Muscle of leg (tissue), 11 donors: ENCODE data around the gene SPOCK3. TPM values are rescaled to one million over a fixed set of nuclear protein-coding genes. Genes with fewer than 3 reads are reported as not detected.
"Not testable (repeated sequence)": the region's sequence is repeated elsewhere in the genome, so short reads cannot be mapped to it uniquely, and the experiment has no call there.

Experiments
- DNase-seq: peaks from one replicate; pipeline ENCODE4 v3.0.0; 2013
- H3K27ac ChIP-seq: one replicate; pipeline ENCODE4 v1.5.1; 2013; ENCODE audit warnings: mild to moderate bottlenecking, low read length, control low read depth
- H3K27me3 ChIP-seq: one replicate; pipeline ENCODE4 v1.6.1; 2013; ENCODE audit warnings: low read length; ENCODE audit not compliant: control insufficient read depth, insufficient read depth
- H3K36me3 ChIP-seq: one replicate; pipeline ENCODE4 v1.6.1; 2013; ENCODE audit warnings: low read length; ENCODE audit not compliant: control insufficient read depth, insufficient read depth
- H3K4me1 ChIP-seq: one replicate; pipeline ENCODE4 v1.6.1; 2013; ENCODE audit warnings: low read length; ENCODE audit not compliant: control insufficient read depth, insufficient read depth
- H3K4me3 ChIP-seq: one replicate; pipeline ENCODE4 v1.5.1; 2013; ENCODE audit warnings: low read length, control low read depth
- H3K9me3 ChIP-seq: replicated peaks from 2 replicates; pipeline ENCODE4 v1.6.1; 2013; ENCODE audit warnings: low read depth, low read length; ENCODE audit not compliant: control insufficient read depth
- WGBS: methylation state at CpG from one replicate; pipeline ENCODE4 v1.1.5; 2013; ENCODE audit warnings: missing lambda C conversion rate; ENCODE audit not compliant: insufficient coverage; 5-methylcytosine and 5-hydroxymethylcytosine counted together
- polyA plus RNA-seq, 8 donors: library from polyadenylated mRNA; unstranded; fragments of 120-200 nt; gene quantifications; one replicate each; pipeline versions ENCODE4 v1.2.1 to v1.2.3, GENCODE V29; 2013; ENCODE audit warnings: inconsistent platforms in 1 of 8, low replicate concordance in 1 of 8; ENCODE audit not compliant: insufficient read length in 8 of 8, insufficient read depth in 1 of 8
- total RNA-seq: library from RNA; stranded (reverse); fragments of 120-200 nt; gene quantifications from one replicate; pipeline ENCODE4 v1.2.4, GENCODE V29; 2013

The SPOCK3 gene
- total and polyA plus RNA-seq, 9 donors = 0.69 to 1.8 (median 1.1) TPM

- no CpG with 5 or more reads among the region's 4 CpGs for WGBS
- Histone ChIP-seq H3K4me3 (no peak overlapping the region), H3K27ac (no peak overlapping the region), H3K4me1 (no peaks in the 10 kb centered on the region), H3K27me3 (no peaks in the 10 kb centered on the region), H3K36me3 (no peaks in the 10 kb centered on the region), H3K9me3 (no peaks in the 10 kb centered on the region)
- no peak for DNase-seq
Measured at GRCh38 chr4:166913926-166914325, 320.4 kb downstream of the SPOCK3 start.

- WGBS = no CpG with 5 or more reads among the region's 5 CpGs
- H3K4me1 ChIP-seq = no peaks in the 10 kb centered on the region
- H3K36me3 ChIP-seq = no peaks in the 10 kb centered on the region
- no peak overlapping the region for H3K27ac ChIP-seq
- no peak for DNase-seq
- no peak overlapping the region for H3K4me3 ChIP-seq
- H3K27me3 ChIP-seq = no peaks in the 10 kb centered on the region
- H3K9me3 ChIP-seq = no peaks in the 10 kb centered on the region
Measured at GRCh38 chr4:166903408-166903807, 330.9 kb downstream of the SPOCK3 start.

- Histone ChIP-seq H3K27ac (no peak overlapping the region), H3K4me3 (no peak overlapping the region), H3K27me3 (no peaks in the 10 kb centered on the region), H3K9me3 (no peaks in the 10 kb centered on the region), H3K36me3 (no peaks in the 10 kb centered on the region), H3K4me1 (no peaks in the 10 kb centered on the region)
- no CpG with 5 or more reads among the region's 1 CpG for WGBS
- DNase-seq = no peak
Measured at GRCh38 chr4:166902941-166903340, 331.4 kb downstream of the SPOCK3 start.

GRCh38 chr4:166896254-166896653, 338.0 kb downstream of the SPOCK3 start:
- Histone ChIP-seq H3K9me3 (no peaks in the 10 kb centered on the region), H3K36me3 (no peaks in the 10 kb centered on the region), H3K4me1 (no peaks in the 10 kb centered on the region), H3K27ac (no peak overlapping the region), H3K4me3 (no peak overlapping the region), H3K27me3 (no peaks in the 10 kb centered on the region)
- WGBS = 50% methylated on average over 1 of the region's 3 CpGs
- DNase-seq = peak; percentile 1

GRCh38 chr4:166895771-166896170, 338.5 kb downstream of the SPOCK3 start:
- WGBS = 80% methylated on average over 1 of the region's 1 CpG
- no peaks in the 10 kb centered on the region for H3K9me3 ChIP-seq

GRCh38 chr4:166887457-166887856, 346.8 kb downstream of the SPOCK3 start:
- H3K27me3 ChIP-seq = no peaks in the 10 kb centered on the region
- no peaks in the 10 kb centered on the region for H3K4me1 ChIP-seq
- H3K27ac ChIP-seq = no peak overlapping the region
- DNase-seq = no peak
- H3K4me3 ChIP-seq = no peak overlapping the region
- H3K9me3 ChIP-seq = no peaks in the 10 kb centered on the region
- WGBS = no CpG with 5 or more reads among the region's 1 CpG
- no peaks in the 10 kb centered on the region for H3K36me3 ChIP-seq

More at GRCh38 chr4:166895771-166896170, 338.5 kb downstream of the SPOCK3 start:
- no peaks in the 10 kb centered on the region for H3K27me3 ChIP-seq
- H3K4me3 ChIP-seq = no peak overlapping the region
- H3K36me3 ChIP-seq = no peaks in the 10 kb centered on the region
- H3K4me1 ChIP-seq = no peaks in the 10 kb centered on the region
- no peak overlapping the region for H3K27ac ChIP-seq
- no peak for DNase-seq

- no peak overlapping the region for H3K27ac ChIP-seq
- no CpG with 5 or more reads among the region's 2 CpGs for WGBS
- DNase-seq = no peak
- no peak overlapping the region for H3K4me3 ChIP-seq
- H3K36me3 ChIP-seq = no peaks in the 10 kb centered on the region
- no peaks in the 10 kb centered on the region for H3K4me1 ChIP-seq
- H3K9me3 ChIP-seq = no peaks in the 10 kb centered on the region
- H3K27me3 ChIP-seq = no peaks in the 10 kb centered on the region
Measured at GRCh38 chr4:166886718-166887117, 347.6 kb downstream of the SPOCK3 start.

GRCh38 chr4:166882221-166882620, 352.1 kb downstream of the SPOCK3 start:
- no peak overlapping the region for H3K27ac ChIP-seq
- no peaks in the 10 kb centered on the region for H3K36me3 ChIP-seq
- no peaks in the 10 kb centered on the region for H3K27me3 ChIP-seq
- 100% methylated on average over 1 of the region's 2 CpGs for WGBS
- no peaks in the 10 kb centered on the region for H3K9me3 ChIP-seq
- H3K4me3 ChIP-seq = no peak overlapping the region
- H3K4me1 ChIP-seq = no peaks in the 10 kb centered on the region
- DNase-seq = no peak

GRCh38 chr4:166875821-166876220, 358.5 kb downstream of the SPOCK3 start:
- Histone ChIP-seq H3K9me3 (no peaks in the 10 kb centered on the region), H3K4me3 (no peak overlapping the region), H3K27ac (no peak overlapping the region), H3K27me3 (no peaks in the 10 kb centered on the region), H3K4me1 (no peaks in the 10 kb centered on the region), H3K36me3 (no peaks in the 10 kb centered on the region)
- no peak for DNase-seq
- WGBS = 67% methylated on average over 1 of the region's 5 CpGs

GRCh38 chr4:166862032-166862431, 372.3 kb downstream of the SPOCK3 start:
- H3K27me3 ChIP-seq = no peaks in the 10 kb centered on the region
- H3K36me3 ChIP-seq = no peaks in the 10 kb centered on the region
- H3K4me3 ChIP-seq = no peak overlapping the region
- no peak overlapping the region for H3K27ac ChIP-seq
- H3K4me1 ChIP-seq = no peaks in the 10 kb centered on the region
- WGBS = 82% methylated on average over 1 of the region's 1 CpG
- no peak for DNase-seq
- H3K9me3 ChIP-seq = no peaks in the 10 kb centered on the region

- H3K36me3 ChIP-seq, H3K27ac ChIP-seq, H3K9me3 ChIP-seq, DNase-seq, H3K4me1 ChIP-seq, H3K27me3 ChIP-seq, H3K4me3 ChIP-seq: not testable (repeated sequence)
- WGBS = 93% methylated on average over 21 of the region's 23 CpGs
Measured at GRCh38 chr4:166850398-166850797, 383.9 kb downstream of the SPOCK3 start.
